GM21381 (cell line): Measurements from ENCODE around the gene SLITRK1.
A peak's percentile ranks its signal among the peaks of the same experiment; 100 is the strongest.

Experiments used
- ATAC-seq: cut with Tn5 transposase; IDR thresholded peaks from one replicate; pipeline ENCODE4 v1.9.1; 2021; ENCODE audit warnings: mild to moderate bottlenecking, moderate library complexity; ENCODE audit not compliant: unreplicated experiment

The SLITRK1 gene

GRCh38 chr13:83876546-83876945 is 5.7 kb downstream of the SLITRK1 start:
- peak; percentile 85 for ATAC-seq

GRCh38 chr13:83867708-83868107 is 14.6 kb downstream of the SLITRK1 start:
- ATAC-seq = no peak

GRCh38 chr13:83865161-83866137 is 16.8 kb downstream of the SLITRK1 start:
- ATAC-seq = no peak

GRCh38 chr13:83853771-83854170 is 28.5 kb downstream of the SLITRK1 start:
- no peak for ATAC-seq

GRCh38 chr13:83845106-83845505 is 37.2 kb downstream of the SLITRK1 start:
- no peak for ATAC-seq

GRCh38 chr13:83839146-83839545 is 43.1 kb downstream of the SLITRK1 start:
- ATAC-seq = no peak

GRCh38 chr13:83831796-83832195 is 50.5 kb downstream of the SLITRK1 start:
- no peak for ATAC-seq

GRCh38 chr13:83829810-83830209 is 52.5 kb downstream of the SLITRK1 start:
- ATAC-seq = no peak

GRCh38 chr13:83827338-83827737 is 54.9 kb downstream of the SLITRK1 start:
- ATAC-seq = no peak
